GM13976 (cell line): ENCODE measurements around the gene HDAC10.

Experiments used
- DNase-seq: peaks from one replicate; pipeline ENCODE4 v3.0.0; 2012; ENCODE audit warnings: low spot score
- CTCF ChIP-seq: IDR thresholded peaks from 2 replicates; pipeline ENCODE4 v1.5.1; 2012; ENCODE audit warnings: borderline replicate concordance, mild to moderate bottlenecking; ENCODE audit not compliant: insufficient read depth; ENCODE audit errors: extremely low read depth, missing control alignments, control extremely low read depth
- in situ Hi-C: fragments of 300-500 bp; cut with MboI; formaldehyde crosslinking; loops from one replicate; pipeline ENCODE4 v1.12.0; 2022; ENCODE audit warnings: low sequenced_read_pairs, mixed read lengths, inconsistent platforms; ENCODE audit not compliant: unreplicated experiment

HDAC10 gene

GRCh38 chr22:50219800-50220602 is 31.1 kb downstream of the HDAC10 start:
- DNase-seq: no peak
- in situ Hi-C loops: no loop called here
- TF ChIP-seq CTCF: no peak

GRCh38 chr22:50218996-50219727 is 31.9 kb downstream of the HDAC10 start:
- no peak for DNase-seq
- in situ Hi-C loops: no loop called here
- TF ChIP-seq CTCF: no peak

GRCh38 chr22:50218153-50218995 is 32.7 kb downstream of the HDAC10 start:
- DNase-seq: no peak
- no peak for TF ChIP-seq CTCF
- in situ Hi-C loops: no loop called here

- in situ Hi-C loops: no loop called here
These were observed 33.4 kb downstream of the HDAC10 start for GRCh38 chr22:50217543-50218152.

GRCh38 chr22:50216684-50217520 is 34.2 kb downstream of the HDAC10 start:
- no peak for DNase-seq
- no peak for TF ChIP-seq CTCF
- in situ Hi-C loops: no loop called here

More at GRCh38 chr22:50217543-50218152, 33.4 kb downstream of the HDAC10 start:
- no peak for TF ChIP-seq CTCF
- no peak for DNase-seq
